T-helper 1 cell treated with Interleukin-12 subunit alpha and Interleukin-12 subunit beta and Interleukin-4 antibody, amounts not matched to agents 30 ng/mL and 1 ng/mL, for 36 hours (primary cell): Measurements from ENCODE around the gene SEMA4C. TPM values are rescaled to one million over a fixed set of nuclear protein-coding genes. Genes with fewer than 3 reads are reported as not detected.

ENCODE experiments used
- intact Hi-C: fragments of 100-400 bp; cut with micrococcal nuclease; formaldehyde crosslinking; loops from one replicate; pipeline ENCODE4 v1.15.1; 2024
- total RNA-seq: library from RNA; stranded (reverse); gene quantifications from 2 replicates; pipeline ENCODE4 v1.2.3, GENCODE V29; 2022

Gene SEMA4C
- total RNA-seq, 1 donor from 2014 or later, result 23.9 TPM

GRCh38 chr2:96881349-96882195 lies 11.7 kb upstream of the SEMA4C start:
- intact Hi-C loops, result no loop called here

GRCh38 chr2:96880891-96881273 lies 11.0 kb upstream of the SEMA4C start:
- intact Hi-C loops, result no loop called here

- intact Hi-C loops, result no loop called here
Measured at GRCh38 chr2:96879545-96880040, 9.7 kb upstream of the SEMA4C start.

GRCh38 chr2:96878796-96879544 lies 9.1 kb upstream of the SEMA4C start:
- intact Hi-C loops, result no loop called here

GRCh38 chr2:96878171-96878570 lies 8.3 kb upstream of the SEMA4C start:
- intact Hi-C loops, result no loop called here

- intact Hi-C loops, result no loop called here
Measured at GRCh38 chr2:96877631-96878092, 7.8 kb upstream of the SEMA4C start.

- intact Hi-C loops, result no loop called here
Measured at GRCh38 chr2:96877042-96877451, 7.2 kb upstream of the SEMA4C start.

GRCh38 chr2:96876269-96877041 lies 6.6 kb upstream of the SEMA4C start:
- intact Hi-C loops, result no loop called here

- intact Hi-C loops, result no loop called here
Measured at GRCh38 chr2:96875498-96876268, 5.8 kb upstream of the SEMA4C start.

- intact Hi-C loops, result no loop called here
Measured at GRCh38 chr2:96874198-96874831, 4.4 kb upstream of the SEMA4C start.

- intact Hi-C loops, result no loop called here
Measured at GRCh38 chr2:96873651-96874096, 3.8 kb upstream of the SEMA4C start.

GRCh38 chr2:96872591-96873349 lies 2.9 kb upstream of the SEMA4C start:
- intact Hi-C loops, result no loop called here

GRCh38 chr2:96870626-96871255 lies 861 bp upstream of the SEMA4C start:
- intact Hi-C loops, result loop anchor here (1.0 kb wide), 2 partner anchors 54 to 90 kb away; partner anchors contain the start of gene CNNM3

- intact Hi-C loops, result loop anchor here (1.0 kb wide), 2 partner anchors 44 to 82 kb away; no protein-coding TSS in a partner anchor
Measured at GRCh38 chr2:96869281-96869821, 529 bp downstream of the SEMA4C start.

- intact Hi-C loops, result loop anchor here (1.0 kb wide), 3 partner anchors 10 to 83 kb away; partner anchors contain the start of gene ANKRD39
Measured at GRCh38 chr2:96868555-96869280, 1.2 kb downstream of the SEMA4C start.

GRCh38 chr2:96867756-96868554 lies 1.9 kb downstream of the SEMA4C start:
- intact Hi-C loops, result loop anchor here (1.0 kb wide), 1 partner anchor 10 kb away; the partner anchor contains the start of gene ANKRD39
